SK-N-SH treated with all-trans-retinoic acid at 6 μM for 48 hours (cell line): ENCODE results near the gene CFAP61.

Experiments
- ATAC-seq: fragments of 200-7000 bp; cut with Tn5 transposase; 3 replicates; pipeline ENCODE4 v1.9.1; 2020; ENCODE audit warnings: mild to moderate bottlenecking, moderate library complexity
- CSDC2 ChIP-seq: fragments of 250-450 bp; sonication (Bioruptor Pico); IDR thresholded peaks from 2 replicates; pipeline ENCODE4 v1.5.0; 2020; ENCODE audit warnings: mild to moderate bottlenecking, moderate library complexity
- CSRNP3 ChIP-seq: fragments of 250-450 bp; sonication (Bioruptor Pico); IDR thresholded peaks from 2 replicates; pipeline ENCODE4 v1.5.1; 2021; ENCODE audit warnings: mild to moderate bottlenecking, moderate library complexity
- ESRRG ChIP-seq: fragments of 250-450 bp; sonication (Bioruptor Pico); IDR thresholded peaks from 2 replicates; pipeline ENCODE4 v1.6.1; 2021; ENCODE audit warnings: mild to moderate bottlenecking
- GLIS3 ChIP-seq: fragments of 250-450 bp; sonication (Bioruptor Pico); IDR thresholded peaks from 2 replicates; pipeline ENCODE4 v1.5.0; 2020; ENCODE audit warnings: mild to moderate bottlenecking, moderate library complexity
- ISL1 ChIP-seq: fragments of 250-450 bp; sonication (Bioruptor Pico); IDR thresholded peaks from 2 replicates; pipeline ENCODE4 v2.1.2; 2022; ENCODE audit warnings: mild to moderate bottlenecking, moderate library complexity
- OSR1 ChIP-seq: fragments of 250-450 bp; sonication (Bioruptor Pico); IDR thresholded peaks from 2 replicates; pipeline ENCODE4 v1.8.0; 2022; ENCODE audit warnings: moderate library complexity, mild to moderate bottlenecking, inconsistent platforms
- PATZ1 ChIP-seq: fragments of 250-450 bp; sonication (Bioruptor Pico); IDR thresholded peaks from 2 replicates; pipeline ENCODE4 v1.8.0; 2020; ENCODE audit warnings: mild to moderate bottlenecking, moderate library complexity, borderline replicate concordance
- PPARA ChIP-seq: fragments of 250-450 bp; sonication (Bioruptor Pico); IDR thresholded peaks from 2 replicates; pipeline ENCODE4 v1.5.0; 2020; ENCODE audit warnings: mild to moderate bottlenecking, borderline replicate concordance
- RARB ChIP-seq: fragments of 250-450 bp; sonication (Bioruptor Pico); IDR thresholded peaks from 2 replicates; pipeline ENCODE4 v1.8.0; 2021; ENCODE audit warnings: mild to moderate bottlenecking, moderate library complexity
- SNAI2 ChIP-seq: fragments of 250-450 bp; sonication (Bioruptor Pico); IDR thresholded peaks from 2 replicates; pipeline ENCODE4 v1.5.0; 2020; ENCODE audit warnings: mild to moderate bottlenecking, moderate library complexity
- TCF4 ChIP-seq: fragments of 250-450 bp; sonication (Bioruptor Pico); IDR thresholded peaks from 2 replicates; pipeline ENCODE4 v1.8.0; 2021; ENCODE audit warnings: mild to moderate bottlenecking, moderate library complexity, borderline replicate concordance
- TOX ChIP-seq: fragments of 250-450 bp; sonication (Bioruptor Pico); IDR thresholded peaks from 2 replicates; pipeline ENCODE4 v1.8.0; 2021; ENCODE audit warnings: mild to moderate bottlenecking, moderate library complexity, borderline replicate concordance
- TSHZ2 ChIP-seq: fragments of 250-450 bp; sonication (Bioruptor Pico); IDR thresholded peaks from 2 replicates; pipeline ENCODE4 v1.5.0; 2020; ENCODE audit warnings: mild to moderate bottlenecking, moderate library complexity
- ZC3H10 ChIP-seq: fragments of 250-450 bp; sonication (Bioruptor Pico); IDR thresholded peaks from 2 replicates; pipeline ENCODE4 v1.5.1; 2021; ENCODE audit warnings: mild to moderate bottlenecking, moderate library complexity
- ZFP3 ChIP-seq: fragments of 250-450 bp; sonication (Bioruptor Pico); IDR thresholded peaks from 2 replicates; pipeline ENCODE4 v1.5.0; 2020; ENCODE audit warnings: mild to moderate bottlenecking, moderate library complexity
- ZFP30 ChIP-seq: fragments of 450-650 bp; formaldehyde crosslinking; IDR thresholded peaks from 2 replicates; pipeline ENCODE4 v1.5.0; 2022; ENCODE audit warnings: mild to moderate bottlenecking, moderate library complexity
- ZNF565 ChIP-seq: fragments of 450-650 bp; formaldehyde crosslinking; conservative IDR thresholded peaks from 2 replicates; pipeline ENCODE4 v1.5.0; 2020; ENCODE audit warnings: low read depth, mild to moderate bottlenecking, moderate library complexity
- ZNF70 ChIP-seq: fragments of 450-650 bp; formaldehyde crosslinking; IDR thresholded peaks from 2 replicates; pipeline ENCODE4 v1.5.0; 2020; ENCODE audit warnings: mild to moderate bottlenecking, moderate library complexity
- ZNF8 ChIP-seq: fragments of 450-650 bp; formaldehyde crosslinking; IDR thresholded peaks from 2 replicates; pipeline ENCODE4 v1.5.0; 2020; ENCODE audit warnings: mild to moderate bottlenecking, moderate library complexity
- TF ChIP-seq, protein P1 (sequence below): fragments of 250-450 bp; sonication (Bioruptor Pico); IDR thresholded peaks from 2 replicates; pipeline ENCODE4 v1.8.0; 2021; ENCODE audit warnings: low read depth, mild to moderate bottlenecking, moderate library complexity, borderline replicate concordance
- TF ChIP-seq, protein P2 (sequence below): fragments of 250-450 bp; sonication (Bioruptor Pico); IDR thresholded peaks from 2 replicates; pipeline ENCODE4 v1.5.1; 2020; ENCODE audit warnings: low read depth, mild to moderate bottlenecking, moderate library complexity

Gene CFAP61

GRCh38 chr20:20266552-20266951 lies 214.2 kb downstream of the CFAP61 start:
- TF ChIP-seq ESRRG: no peak
- no peak for TF ChIP-seq CSRNP3 (CRISPR knock-in tag)
- TF ChIP-seq RARB (CRISPR knock-in tag): no peak
- TF ChIP-seq PPARA (CRISPR knock-in tag): no peak
- no peak for TF ChIP-seq ISL1 (CRISPR knock-in tag)
- TF ChIP-seq ZC3H10: no peak
- no peak for TF ChIP-seq TOX (CRISPR knock-in tag)
- no peak for TF ChIP-seq ZFP3 (CRISPR knock-in tag)
- no peak for TF ChIP-seq ZFP30
- TF ChIP-seq CSDC2 (CRISPR knock-in tag): no peak
- no peak for TF ChIP-seq TSHZ2
- no peak for TF ChIP-seq OSR1 (CRISPR knock-in tag)
- TF ChIP-seq, protein P1, sequence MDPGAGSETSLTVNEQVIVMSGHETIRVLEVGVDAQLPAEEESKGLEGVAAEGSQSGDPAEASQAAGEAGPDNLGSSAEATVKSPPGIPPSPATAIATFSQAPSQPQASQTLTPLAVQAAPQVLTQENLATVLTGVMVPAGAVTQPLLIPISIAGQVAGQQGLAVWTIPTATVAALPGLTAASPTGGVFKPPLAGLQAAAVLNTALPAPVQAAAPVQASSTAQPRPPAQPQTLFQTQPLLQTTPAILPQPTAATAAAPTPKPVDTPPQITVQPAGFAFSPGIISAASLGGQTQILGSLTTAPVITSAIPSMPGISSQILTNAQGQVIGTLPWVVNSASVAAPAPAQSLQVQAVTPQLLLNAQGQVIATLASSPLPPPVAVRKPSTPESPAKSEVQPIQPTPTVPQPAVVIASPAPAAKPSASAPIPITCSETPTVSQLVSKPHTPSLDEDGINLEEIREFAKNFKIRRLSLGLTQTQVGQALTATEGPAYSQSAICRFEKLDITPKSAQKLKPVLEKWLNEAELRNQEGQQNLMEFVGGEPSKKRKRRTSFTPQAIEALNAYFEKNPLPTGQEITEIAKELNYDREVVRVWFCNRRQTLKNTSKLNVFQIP (CRISPR knock-in tag): no peak
- TF ChIP-seq ZNF565: no peak
- no peak for TF ChIP-seq ZNF8 (CRISPR knock-in tag)
- TF ChIP-seq ZNF70: no peak
- TF ChIP-seq, protein P2, sequence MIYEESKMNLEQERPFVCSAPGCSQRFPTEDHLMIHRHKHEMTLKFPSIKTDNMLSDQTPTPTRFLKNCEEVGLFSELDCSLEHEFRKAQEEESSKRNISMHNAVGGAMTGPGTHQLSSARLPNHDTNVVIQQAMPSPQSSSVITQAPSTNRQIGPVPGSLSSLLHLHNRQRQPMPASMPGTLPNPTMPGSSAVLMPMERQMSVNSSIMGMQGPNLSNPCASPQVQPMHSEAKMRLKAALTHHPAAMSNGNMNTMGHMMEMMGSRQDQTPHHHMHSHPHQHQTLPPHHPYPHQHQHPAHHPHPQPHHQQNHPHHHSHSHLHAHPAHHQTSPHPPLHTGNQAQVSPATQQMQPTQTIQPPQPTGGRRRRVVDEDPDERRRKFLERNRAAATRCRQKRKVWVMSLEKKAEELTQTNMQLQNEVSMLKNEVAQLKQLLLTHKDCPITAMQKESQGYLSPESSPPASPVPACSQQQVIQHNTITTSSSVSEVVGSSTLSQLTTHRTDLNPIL (CRISPR knock-in tag): no peak
- TF ChIP-seq GLIS3 (CRISPR knock-in tag): no peak
- no peak for TF ChIP-seq SNAI2 (CRISPR knock-in tag)
- ATAC-seq: no peak

GRCh38 chr20:20267685-20268370 lies 215.5 kb downstream of the CFAP61 start:
- no peak for ATAC-seq

GRCh38 chr20:20271271-20271670 lies 218.9 kb downstream of the CFAP61 start:
- ATAC-seq: no peak
- TF ChIP-seq ISL1 (CRISPR knock-in tag) (no peak), RARB (CRISPR knock-in tag) (no peak), ESRRG (no peak), CSRNP3 (CRISPR knock-in tag) (no peak), OSR1 (CRISPR knock-in tag) (no peak), ZFP3 (CRISPR knock-in tag) (no peak), TSHZ2 (no peak), ZNF70 (no peak), SNAI2 (CRISPR knock-in tag) (no peak), PPARA (CRISPR knock-in tag) (no peak), ZNF8 (CRISPR knock-in tag) (no peak), TCF4 (CRISPR knock-in tag) (no peak), PATZ1 (CRISPR knock-in tag) (no peak), ZFP30 (no peak), ZC3H10 (no peak)
- TF ChIP-seq, protein P2 (CRISPR knock-in tag): no peak

More at GRCh38 chr20:20267685-20268370, 215.5 kb downstream of the CFAP61 start:
- no peak for TF ChIP-seq TOX (CRISPR knock-in tag)
- TF ChIP-seq ZFP30: no peak
- TF ChIP-seq CSDC2 (CRISPR knock-in tag): no peak
- TF ChIP-seq ZC3H10: no peak
- no peak for TF ChIP-seq GLIS3 (CRISPR knock-in tag)
